Measurements from ENCODE around the gene BTN1A1. TPM values are rescaled to one million over a fixed set of nuclear protein-coding genes. Genes with fewer than 3 reads are reported as not detected.

Gene BTN1A1
- total and polyA plus RNA-seq, 12 donors = not detected

DNA sequence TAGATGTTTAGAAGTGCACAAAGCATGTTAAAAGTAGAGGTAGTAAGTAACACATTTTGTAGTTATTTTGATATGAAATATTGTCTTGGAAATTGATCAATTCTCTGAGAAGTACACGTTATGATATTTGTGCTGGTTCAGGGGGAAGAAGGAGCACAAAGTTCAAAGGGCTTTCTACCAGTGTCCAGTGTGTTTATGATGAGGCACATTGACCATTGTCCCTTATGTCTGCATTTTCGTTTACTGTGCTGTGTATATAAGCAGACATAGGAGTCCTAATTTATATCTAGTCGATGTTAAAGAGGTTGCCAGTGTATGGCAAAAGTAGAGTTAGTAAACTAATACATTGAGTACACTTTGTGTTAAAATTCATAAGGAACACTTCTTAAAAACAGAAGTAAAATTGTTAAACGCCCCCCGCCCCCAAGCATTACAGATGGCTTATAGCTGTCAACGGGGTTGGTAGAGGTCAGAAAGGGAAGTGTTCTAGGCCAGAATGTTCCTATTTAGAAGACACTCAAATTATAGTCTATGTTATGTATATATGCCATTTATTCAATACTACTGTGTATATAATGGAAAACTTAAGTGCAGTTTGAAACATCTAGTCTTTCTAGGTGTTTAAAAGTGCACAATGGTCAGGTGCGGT is 24.7 kb downstream of the BTN1A1 start:
- H3K9me3 ChIP-seq = no peaks in the 10 kb centered on the region
- no peaks in the 10 kb centered on the region for H3K36me3 ChIP-seq
- peaks cover 0 to 42% (median 12%) of the 10 kb centered on the region in 9 donors for H3K4me1 ChIP-seq
- TF ChIP-seq, protein P1, sequence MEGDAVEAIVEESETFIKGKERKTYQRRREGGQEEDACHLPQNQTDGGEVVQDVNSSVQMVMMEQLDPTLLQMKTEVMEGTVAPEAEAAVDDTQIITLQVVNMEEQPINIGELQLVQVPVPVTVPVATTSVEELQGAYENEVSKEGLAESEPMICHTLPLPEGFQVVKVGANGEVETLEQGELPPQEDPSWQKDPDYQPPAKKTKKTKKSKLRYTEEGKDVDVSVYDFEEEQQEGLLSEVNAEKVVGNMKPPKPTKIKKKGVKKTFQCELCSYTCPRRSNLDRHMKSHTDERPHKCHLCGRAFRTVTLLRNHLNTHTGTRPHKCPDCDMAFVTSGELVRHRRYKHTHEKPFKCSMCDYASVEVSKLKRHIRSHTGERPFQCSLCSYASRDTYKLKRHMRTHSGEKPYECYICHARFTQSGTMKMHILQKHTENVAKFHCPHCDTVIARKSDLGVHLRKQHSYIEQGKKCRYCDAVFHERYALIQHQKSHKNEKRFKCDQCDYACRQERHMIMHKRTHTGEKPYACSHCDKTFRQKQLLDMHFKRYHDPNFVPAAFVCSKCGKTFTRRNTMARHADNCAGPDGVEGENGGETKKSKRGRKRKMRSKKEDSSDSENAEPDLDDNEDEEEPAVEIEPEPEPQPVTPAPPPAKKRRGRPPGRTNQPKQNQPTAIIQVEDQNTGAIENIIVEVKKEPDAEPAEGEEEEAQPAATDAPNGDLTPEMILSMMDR (IDR thresholded peaks at IDR 0.05) = no peak
- H3K4me3 ChIP-seq = no peak overlapping the region
- no peak for ATAC-seq
- H3K27me3 ChIP-seq = no peaks in the 10 kb centered on the region
- intact Hi-C loops (cut with DNase I) = loop anchor here in 4 of 10 donors (5.0 to 10.0 kb wide), 3 partner anchors 42 to 180 kb away; no protein-coding TSS in a partner anchor
- H3K27ac ChIP-seq = no peak overlapping the region
- no peak for DNase-seq
- WGBS, 2 donors = 89 to 91% methylated on average over 7 of the region's 7 CpGs

DNA sequence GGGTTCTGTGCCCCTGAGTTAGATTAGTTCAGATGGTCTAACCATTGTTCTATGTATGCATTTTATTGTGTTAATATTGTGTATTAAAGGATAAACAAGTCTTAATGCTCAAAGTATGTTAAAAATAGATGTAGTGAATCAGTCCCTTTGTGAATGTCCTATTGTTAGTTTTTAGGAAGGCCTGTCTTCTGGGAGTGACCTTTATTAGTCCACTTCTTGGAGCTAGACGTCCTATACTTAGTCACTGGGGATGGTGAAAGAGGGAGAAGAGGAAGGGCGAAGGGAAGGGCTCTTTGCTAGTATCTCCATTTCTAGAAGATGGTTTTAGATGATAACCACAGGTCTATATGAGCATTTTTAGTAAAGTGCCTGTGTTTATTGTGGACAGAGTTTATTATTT is 25.7 kb downstream of the BTN1A1 start:
- H3K27ac ChIP-seq = no peak overlapping the region
- H3K9me3 ChIP-seq = no peaks in the 10 kb centered on the region
- H3K36me3 ChIP-seq = no peaks in the 10 kb centered on the region
- no peak overlapping the region for H3K4me3 ChIP-seq
- intact Hi-C loops (cut with DNase I) = loop anchor here in 1 of 10 donors (10.0 kb wide), 1 partner anchor 181 kb away; no protein-coding TSS in a partner anchor
- H3K4me1 ChIP-seq = peaks cover 0 to 36% (median 7%) of the 10 kb centered on the region in 9 donors
- no peak for ATAC-seq
- 53 to 54% methylated on average over 2 of the region's 2 CpGs for WGBS, 2 donors
- TF ChIP-seq, protein P1 (IDR thresholded peaks at IDR 0.05) = no peak
- H3K27me3 ChIP-seq = no peaks in the 10 kb centered on the region
- DNase-seq = no peak

DNA sequence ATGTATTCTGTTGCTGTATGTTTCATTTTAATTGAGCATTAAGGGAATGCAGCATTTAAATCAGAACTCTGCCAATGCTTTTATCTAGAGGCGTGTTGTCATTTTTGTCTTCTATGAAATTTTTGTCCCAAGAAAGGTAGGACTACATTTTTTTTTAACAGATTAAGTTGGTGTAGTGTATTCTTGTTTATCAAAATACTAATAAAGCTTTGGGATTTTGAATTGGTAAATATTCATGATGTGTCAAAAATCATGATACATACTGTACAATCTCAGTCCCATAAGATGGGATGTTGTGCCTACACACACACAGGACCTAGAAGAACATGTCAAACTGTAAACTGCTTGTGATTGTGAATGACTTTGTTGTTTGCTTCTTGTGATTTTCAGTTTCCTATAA is 26.8 kb downstream of the BTN1A1 start:
- no peak overlapping the region for H3K4me3 ChIP-seq
- no peaks in the 10 kb centered on the region for H3K36me3 ChIP-seq
- TF ChIP-seq, protein P1 (IDR thresholded peaks at IDR 0.05) = no peak
- 90 to 94% methylated on average over 1 of the region's 1 CpG for WGBS, 2 donors
- intact Hi-C loops (cut with DNase I) = loop anchor here in 1 of 10 donors (10.0 kb wide), 1 partner anchor 182 kb away; no protein-coding TSS in a partner anchor
- H3K27ac ChIP-seq = no peak overlapping the region
- H3K9me3 ChIP-seq = no peaks in the 10 kb centered on the region
- DNase-seq (no peak), ATAC-seq (no peak)
- H3K4me1 ChIP-seq = peaks cover 0 to 33% (median 7%) of the 10 kb centered on the region in 9 donors
- H3K27me3 ChIP-seq = no peaks in the 10 kb centered on the region

DNA sequence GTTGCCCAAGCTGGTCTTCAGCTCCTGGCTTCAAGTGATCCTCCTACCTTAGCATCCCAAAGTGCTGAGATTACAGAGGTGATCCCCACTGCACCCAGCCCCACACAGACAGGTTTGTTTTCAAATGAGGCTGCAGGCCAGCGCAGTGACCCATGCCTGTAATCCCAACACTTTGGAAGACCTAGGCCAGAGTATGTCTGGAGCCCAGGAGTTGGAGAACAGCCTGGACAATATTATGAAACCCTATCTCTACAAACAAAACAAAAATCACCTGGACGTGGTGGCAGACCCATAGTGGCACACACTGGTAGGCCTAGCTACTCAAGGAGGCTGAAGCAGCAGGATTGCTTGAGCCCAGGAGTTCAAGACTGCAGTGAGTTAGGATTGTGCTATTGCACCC is 30.1 kb downstream of the BTN1A1 start:
- ATAC-seq = no peak
- Histone ChIP-seq H3K4me3 (no peak overlapping the region), H3K4me1 (peaks cover 0 to 28% (median 8%) of the 10 kb centered on the region in 9 donors), H3K27ac (no peak overlapping the region), H3K27me3 (no peaks in the 10 kb centered on the region), H3K36me3 (no peaks in the 10 kb centered on the region), H3K9me3 (no peaks in the 10 kb centered on the region)
- intact Hi-C loops (cut with DNase I) = loop anchor here in 2 of 10 donors (10.0 kb wide), 2 partner anchors 205 to 335 kb away; a partner anchor contains a TSS
- 91 to 95% methylated on average over 2 of the region's 2 CpGs for WGBS, 2 donors
- no peak for DNase-seq
- TF ChIP-seq, protein P1 (IDR thresholded peaks at IDR 0.05) = no peak
